ENCODE results near the gene RPL37A.

Gene RPL37A

GRCh38 chr2:216498379-216499352, at the start of gene RPL37A:
TSS of gene RPL37A (plus strand) at chr2:216498844. CDS start at chr2:216498875, 31 bp downstream.
- peak; percentile 94 for DNase-seq

GRCh38 chr2:216450346-216450745, 48.3 kb upstream of the RPL37A start:
- no peak for DNase-seq

- no peak for DNase-seq
These were observed 47.9 kb upstream of the RPL37A start for GRCh38 chr2:216450784-216451183.

- DNase-seq = no peak
These were observed 44.6 kb upstream of the RPL37A start for GRCh38 chr2:216453955-216454614.

- no peak for DNase-seq
These were observed 35.5 kb upstream of the RPL37A start for GRCh38 chr2:216463148-216463547.

GRCh38 chr2:216464104-216464720, 34.4 kb upstream of the RPL37A start:
- DNase-seq = no peak

GRCh38 chr2:216465579-216466195, 33.0 kb upstream of the RPL37A start:
- DNase-seq = no peak

- DNase-seq = no peak
These were observed 30.8 kb upstream of the RPL37A start for GRCh38 chr2:216467845-216468244.

- DNase-seq = no peak
These were observed 29.0 kb upstream of the RPL37A start for GRCh38 chr2:216469661-216470060.

GRCh38 chr2:216473187-216473586, 25.5 kb upstream of the RPL37A start:
- no peak for DNase-seq

GRCh38 chr2:216474925-216475670, 23.5 kb upstream of the RPL37A start:
- DNase-seq = no peak

- DNase-seq = no peak
These were observed 22.9 kb upstream of the RPL37A start for GRCh38 chr2:216475767-216476166.

- DNase-seq = no peak
These were observed 21.2 kb upstream of the RPL37A start for GRCh38 chr2:216477283-216478035.

- DNase-seq = peak; percentile 93
These were observed 20.5 kb upstream of the RPL37A start for GRCh38 chr2:216478151-216478550.

- DNase-seq = no peak
These were observed 19.9 kb upstream of the RPL37A start for GRCh38 chr2:216478791-216479190.

GRCh38 chr2:216480221-216480620, 18.4 kb upstream of the RPL37A start:
- no peak for DNase-seq

GRCh38 chr2:216482640-216483039, 16.0 kb upstream of the RPL37A start:
- DNase-seq = no peak

- DNase-seq = no peak
These were observed 13.4 kb upstream of the RPL37A start for GRCh38 chr2:216485237-216485636.

GRCh38 chr2:216485745-216486144, 12.9 kb upstream of the RPL37A start:
- no peak for DNase-seq

GRCh38 chr2:216486271-216486670, 12.4 kb upstream of the RPL37A start:
- DNase-seq = no peak

- DNase-seq = no peak
These were observed 11.9 kb upstream of the RPL37A start for GRCh38 chr2:216486708-216487107.

GRCh38 chr2:216490061-216490460, 8.6 kb upstream of the RPL37A start:
- DNase-seq = peak; percentile 49

Measured in kidney glomerular epithelial cell (primary cell).